MM.1S (cell line): ENCODE measurements around the gene NUP188.

Source experiments
- CTCF ChIP-seq: fragments of 300-600 bp; sonication (generic); IDR thresholded peaks from 2 replicates; pipeline ENCODE4 v1.5.1; 2016; ENCODE audit warnings: antibody characterized with exemption, low read length, mixed read lengths
- EZH2phosphoT487 ChIP-seq: fragments of 300-600 bp; sonication (generic); IDR thresholded peaks from 2 replicates; pipeline ENCODE4 v1.6.1; 2018; ENCODE audit warnings: antibody characterized with exemption, low read length

- TF ChIP-seq EZH2phosphoT487 (no peak), CTCF (no peak)
These were observed 36.0 kb downstream of the NUP188 start for GRCh38 chr9:128983536-128983935.
